ENCODE results near the gene CDH26. TPM values are rescaled to one million over a fixed set of nuclear protein-coding genes. Genes with fewer than 3 reads are reported as not detected.

The CDH26 gene
- total RNA-seq, 1 experiment from 2014 or later, result 1.1 TPM

DNA sequence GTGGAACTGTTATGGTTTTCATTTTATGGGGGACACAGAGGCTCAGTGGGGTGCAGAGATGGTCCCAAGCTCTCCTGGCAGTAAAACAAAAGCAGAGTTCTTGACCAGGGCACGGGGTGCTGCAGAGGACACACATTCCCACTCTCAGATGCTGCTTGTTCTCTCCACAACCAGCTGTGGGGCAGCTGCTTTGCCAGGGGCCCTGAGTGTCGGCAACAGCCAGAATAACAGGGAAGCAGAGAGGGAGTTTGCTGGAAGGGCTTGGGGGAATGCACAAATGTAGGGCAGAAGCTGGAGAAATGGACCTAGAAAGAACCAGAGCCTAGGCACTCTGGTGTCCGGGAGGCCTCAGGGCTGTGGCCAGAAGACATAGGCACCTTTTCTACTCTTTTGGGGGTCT is 93.7 kb downstream of the CDH26 start:
- no peaks in the 10 kb centered on the region for H3K9me3 Mint-ChIP-seq (ENCODE audit: low read depth, unreplicated experiment)
- no peaks in the 10 kb centered on the region for H3K36me3 Mint-ChIP-seq (ENCODE audit: insufficient read depth, unreplicated experiment)
- BruUV-seq (replicated peaks), result no TSS peak
- intact Hi-C loops (cut with micrococcal nuclease; ENCODE audit: unreplicated experiment), result loop anchor here (5.0 kb wide), 1 partner anchor 80 kb away; no protein-coding TSS in a partner anchor
- peaks cover 11% of the 10 kb centered on the region for H3K4me1 Mint-ChIP-seq (ENCODE audit: low read depth, unreplicated experiment)
- CTCF ChIA-PET, result interaction anchor here (0.7 kb wide), 1 partner anchor 59 kb away, joined by 3 read pairs; no protein-coding TSS in a partner anchor
- no peak overlapping the region for H3K4me3 Mint-ChIP-seq (ENCODE audit: low read depth, unreplicated experiment)
- peaks cover 54% of the 10 kb centered on the region for H3K27me3 Mint-ChIP-seq (ENCODE audit: unreplicated experiment)
- no peak for DNase-seq
- TF ChIP-seq, protein P1, sequence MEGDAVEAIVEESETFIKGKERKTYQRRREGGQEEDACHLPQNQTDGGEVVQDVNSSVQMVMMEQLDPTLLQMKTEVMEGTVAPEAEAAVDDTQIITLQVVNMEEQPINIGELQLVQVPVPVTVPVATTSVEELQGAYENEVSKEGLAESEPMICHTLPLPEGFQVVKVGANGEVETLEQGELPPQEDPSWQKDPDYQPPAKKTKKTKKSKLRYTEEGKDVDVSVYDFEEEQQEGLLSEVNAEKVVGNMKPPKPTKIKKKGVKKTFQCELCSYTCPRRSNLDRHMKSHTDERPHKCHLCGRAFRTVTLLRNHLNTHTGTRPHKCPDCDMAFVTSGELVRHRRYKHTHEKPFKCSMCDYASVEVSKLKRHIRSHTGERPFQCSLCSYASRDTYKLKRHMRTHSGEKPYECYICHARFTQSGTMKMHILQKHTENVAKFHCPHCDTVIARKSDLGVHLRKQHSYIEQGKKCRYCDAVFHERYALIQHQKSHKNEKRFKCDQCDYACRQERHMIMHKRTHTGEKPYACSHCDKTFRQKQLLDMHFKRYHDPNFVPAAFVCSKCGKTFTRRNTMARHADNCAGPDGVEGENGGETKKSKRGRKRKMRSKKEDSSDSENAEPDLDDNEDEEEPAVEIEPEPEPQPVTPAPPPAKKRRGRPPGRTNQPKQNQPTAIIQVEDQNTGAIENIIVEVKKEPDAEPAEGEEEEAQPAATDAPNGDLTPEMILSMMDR (IDR thresholded peaks at IDR 0.05; ENCODE audit: unreplicated experiment), result no peak
- no peak overlapping the region for H3K27ac Mint-ChIP-seq (ENCODE audit: unreplicated experiment)

DNA sequence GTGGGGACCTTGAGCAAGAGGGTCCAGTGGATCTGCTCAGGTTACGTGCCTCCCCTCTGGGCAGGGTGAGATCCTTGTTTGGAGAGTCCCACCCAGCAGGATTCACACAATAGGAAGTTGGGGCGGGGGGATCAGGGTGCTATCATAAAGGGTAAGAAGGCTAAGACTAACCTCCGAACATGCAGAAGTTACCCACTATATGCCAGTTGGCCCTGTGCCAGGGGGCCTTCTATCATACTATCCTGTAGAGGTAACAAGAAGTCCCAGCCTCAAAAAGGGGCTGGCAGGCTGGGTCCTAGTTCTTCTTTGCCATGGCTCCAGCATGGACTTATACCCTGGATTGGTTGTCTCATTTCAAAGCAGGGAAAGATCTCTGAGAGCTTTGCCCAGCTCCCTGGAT is 94.1 kb downstream of the CDH26 start:
- peaks cover 58% of the 10 kb centered on the region for H3K27me3 Mint-ChIP-seq (ENCODE audit: unreplicated experiment)

DNA sequence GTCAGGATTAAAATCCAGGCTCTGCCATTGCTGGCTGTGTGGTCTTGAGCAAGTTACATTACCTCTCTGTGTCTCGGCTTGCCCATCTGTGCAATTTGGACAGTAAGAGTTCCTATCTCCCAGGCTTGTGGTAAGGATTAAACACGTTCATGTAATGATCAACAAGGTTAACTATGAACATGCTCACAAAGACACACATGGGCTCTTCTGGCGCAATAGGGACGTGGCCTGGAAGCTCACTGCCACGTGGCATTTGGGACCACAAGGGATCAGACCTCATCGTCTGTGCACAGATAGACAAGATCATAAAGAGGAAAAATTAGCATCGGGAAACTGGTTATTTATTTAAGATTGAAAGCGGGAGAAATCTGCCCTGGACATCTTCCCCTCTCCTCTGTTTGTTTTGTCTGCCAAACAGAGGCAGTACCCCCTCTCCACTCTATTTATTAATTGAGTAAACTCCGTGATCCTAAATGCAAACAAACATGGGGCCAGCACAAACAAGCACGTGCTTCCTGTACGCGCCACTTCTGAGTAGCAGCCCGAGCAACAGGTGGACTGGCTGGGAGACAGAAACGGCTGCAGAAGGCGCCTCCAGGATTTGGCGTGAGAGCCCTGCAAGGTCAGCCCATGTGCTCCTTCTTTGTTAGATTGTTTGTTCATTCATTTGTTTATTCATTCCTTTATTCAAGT is 95.0 kb downstream of the CDH26 start:
- Mint-ChIP-seq H3K27me3 (ENCODE audit: unreplicated experiment) (peaks cover 64% of the 10 kb centered on the region), H3K4me3 (ENCODE audit: low read depth, unreplicated experiment) (peak overlapping the region; percentile 0), H3K27ac (ENCODE audit: unreplicated experiment) (no peak overlapping the region), H3K9me3 (ENCODE audit: low read depth, unreplicated experiment) (no peaks in the 10 kb centered on the region), H3K36me3 (ENCODE audit: insufficient read depth, unreplicated experiment) (no peaks in the 10 kb centered on the region), H3K4me1 (ENCODE audit: low read depth, unreplicated experiment) (peaks cover 20% of the 10 kb centered on the region)
- intact Hi-C loops (cut with micrococcal nuclease; ENCODE audit: unreplicated experiment), result loop anchor here (5.0 kb wide), 1 partner anchor 81 kb away; no protein-coding TSS in a partner anchor
- CTCF ChIA-PET, result no interaction called here
- BruUV-seq (replicated peaks), result no TSS peak
- DNase-seq, result no peak
- TF ChIP-seq, protein P1 (IDR thresholded peaks at IDR 0.05; ENCODE audit: unreplicated experiment), result no peak

More for the DNA sequence above, 94.1 kb downstream of the CDH26 start:
- Mint-ChIP-seq H3K9me3 (ENCODE audit: low read depth, unreplicated experiment) (no peaks in the 10 kb centered on the region), H3K4me3 (ENCODE audit: low read depth, unreplicated experiment) (no peak overlapping the region), H3K27ac (ENCODE audit: unreplicated experiment) (no peak overlapping the region), H3K36me3 (ENCODE audit: insufficient read depth, unreplicated experiment) (no peaks in the 10 kb centered on the region), H3K4me1 (ENCODE audit: low read depth, unreplicated experiment) (peaks cover 11% of the 10 kb centered on the region)
- intact Hi-C loops (cut with micrococcal nuclease; ENCODE audit: unreplicated experiment), result loop anchor here (5.0 kb wide), 1 partner anchor 80 kb away; no protein-coding TSS in a partner anchor
- DNase-seq, result no peak
- CTCF ChIA-PET, result no interaction called here
- no TSS peak for BruUV-seq (replicated peaks)
- TF ChIP-seq, protein P1 (IDR thresholded peaks at IDR 0.05; ENCODE audit: unreplicated experiment), result no peak

DNA sequence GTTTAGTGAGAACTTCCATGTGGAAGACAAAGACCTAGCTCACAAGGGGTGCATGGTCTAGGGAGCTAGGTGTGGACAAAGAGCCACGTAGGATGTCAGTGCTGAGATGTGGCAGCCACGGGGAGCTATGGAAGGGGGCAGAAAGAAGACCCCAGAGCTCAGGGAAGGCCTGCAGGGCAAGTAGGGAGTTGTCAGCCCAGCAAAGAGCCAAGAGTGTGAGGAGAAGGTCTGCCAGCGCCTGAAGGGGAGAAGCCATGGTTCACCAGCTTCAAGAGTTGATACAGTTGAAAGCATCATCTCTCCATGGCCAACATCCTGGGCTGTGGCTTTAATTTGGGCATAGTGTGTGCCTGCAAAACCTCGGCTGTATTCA is 95.6 kb downstream of the CDH26 start:
- Mint-ChIP-seq H3K9me3 (ENCODE audit: low read depth, unreplicated experiment) (no peaks in the 10 kb centered on the region), H3K4me3 (ENCODE audit: low read depth, unreplicated experiment) (peak overlapping the region; percentile 0), H3K27ac (ENCODE audit: unreplicated experiment) (no peak overlapping the region), H3K4me1 (ENCODE audit: low read depth, unreplicated experiment) (peaks cover 20% of the 10 kb centered on the region), H3K27me3 (ENCODE audit: unreplicated experiment) (peaks cover 64% of the 10 kb centered on the region), H3K36me3 (ENCODE audit: insufficient read depth, unreplicated experiment) (no peaks in the 10 kb centered on the region)
- TF ChIP-seq, protein P1 (IDR thresholded peaks at IDR 0.05; ENCODE audit: unreplicated experiment), result no peak
- no peak for DNase-seq
- CTCF ChIA-PET, result no interaction called here
- intact Hi-C loops (cut with micrococcal nuclease; ENCODE audit: unreplicated experiment), result loop anchor here (5.0 kb wide), 1 partner anchor 82 kb away; no protein-coding TSS in a partner anchor
- BruUV-seq (replicated peaks), result no TSS peak

Data from Calu3 (cell line).